Measurements from ENCODE around the gene GBX2. TPM values are rescaled to one million over a fixed set of nuclear protein-coding genes. Genes with fewer than 3 reads are reported as not detected.

Gene GBX2
- total RNA-seq, 1 experiment from 2014 or later, result 25.6 TPM

DNA sequence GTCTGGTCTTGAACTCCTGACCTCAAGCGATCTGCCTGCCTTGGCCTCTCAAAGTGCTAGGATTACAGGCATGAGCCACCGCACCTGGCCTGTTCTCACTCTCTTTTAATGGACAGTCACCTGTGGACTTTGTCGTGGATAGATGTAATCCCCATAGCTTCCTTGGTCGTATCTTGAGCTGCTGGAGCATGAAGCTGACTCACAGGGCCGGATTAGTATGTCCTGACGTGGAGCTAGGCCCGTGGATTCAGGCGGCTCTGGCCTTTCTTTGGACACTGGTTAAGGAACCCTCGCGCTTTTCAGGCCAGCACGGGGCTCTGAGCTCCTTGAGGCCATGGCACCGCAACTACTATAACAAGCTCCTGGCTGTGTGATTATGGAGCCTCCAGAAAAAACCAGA lies 27.5 kb upstream of the GBX2 start (continued):
- TF ChIP-seq, protein P1, sequence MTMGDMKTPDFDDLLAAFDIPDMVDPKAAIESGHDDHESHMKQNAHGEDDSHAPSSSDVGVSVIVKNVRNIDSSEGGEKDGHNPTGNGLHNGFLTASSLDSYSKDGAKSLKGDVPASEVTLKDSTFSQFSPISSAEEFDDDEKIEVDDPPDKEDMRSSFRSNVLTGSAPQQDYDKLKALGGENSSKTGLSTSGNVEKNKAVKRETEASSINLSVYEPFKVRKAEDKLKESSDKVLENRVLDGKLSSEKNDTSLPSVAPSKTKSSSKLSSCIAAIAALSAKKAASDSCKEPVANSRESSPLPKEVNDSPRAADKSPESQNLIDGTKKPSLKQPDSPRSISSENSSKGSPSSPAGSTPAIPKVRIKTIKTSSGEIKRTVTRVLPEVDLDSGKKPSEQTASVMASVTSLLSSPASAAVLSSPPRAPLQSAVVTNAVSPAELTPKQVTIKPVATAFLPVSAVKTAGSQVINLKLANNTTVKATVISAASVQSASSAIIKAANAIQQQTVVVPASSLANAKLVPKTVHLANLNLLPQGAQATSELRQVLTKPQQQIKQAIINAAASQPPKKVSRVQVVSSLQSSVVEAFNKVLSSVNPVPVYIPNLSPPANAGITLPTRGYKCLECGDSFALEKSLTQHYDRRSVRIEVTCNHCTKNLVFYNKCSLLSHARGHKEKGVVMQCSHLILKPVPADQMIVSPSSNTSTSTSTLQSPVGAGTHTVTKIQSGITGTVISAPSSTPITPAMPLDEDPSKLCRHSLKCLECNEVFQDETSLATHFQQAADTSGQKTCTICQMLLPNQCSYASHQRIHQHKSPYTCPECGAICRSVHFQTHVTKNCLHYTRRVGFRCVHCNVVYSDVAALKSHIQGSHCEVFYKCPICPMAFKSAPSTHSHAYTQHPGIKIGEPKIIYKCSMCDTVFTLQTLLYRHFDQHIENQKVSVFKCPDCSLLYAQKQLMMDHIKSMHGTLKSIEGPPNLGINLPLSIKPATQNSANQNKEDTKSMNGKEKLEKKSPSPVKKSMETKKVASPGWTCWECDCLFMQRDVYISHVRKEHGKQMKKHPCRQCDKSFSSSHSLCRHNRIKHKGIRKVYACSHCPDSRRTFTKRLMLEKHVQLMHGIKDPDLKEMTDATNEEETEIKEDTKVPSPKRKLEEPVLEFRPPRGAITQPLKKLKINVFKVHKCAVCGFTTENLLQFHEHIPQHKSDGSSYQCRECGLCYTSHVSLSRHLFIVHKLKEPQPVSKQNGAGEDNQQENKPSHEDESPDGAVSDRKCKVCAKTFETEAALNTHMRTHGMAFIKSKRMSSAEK (CRISPR knock-in tag; IDR thresholded peaks at IDR 0.05; ENCODE audit: borderline replicate concordance), result no peak
- no peak for TF ChIP-seq KAT7 (CRISPR knock-in tag; IDR thresholded peaks at IDR 0.05; ENCODE audit: borderline replicate concordance)
- no peak for TF ChIP-seq MYBL2 (CRISPR knock-in tag; IDR thresholded peaks at IDR 0.05)
- TF ChIP-seq, protein P2, sequence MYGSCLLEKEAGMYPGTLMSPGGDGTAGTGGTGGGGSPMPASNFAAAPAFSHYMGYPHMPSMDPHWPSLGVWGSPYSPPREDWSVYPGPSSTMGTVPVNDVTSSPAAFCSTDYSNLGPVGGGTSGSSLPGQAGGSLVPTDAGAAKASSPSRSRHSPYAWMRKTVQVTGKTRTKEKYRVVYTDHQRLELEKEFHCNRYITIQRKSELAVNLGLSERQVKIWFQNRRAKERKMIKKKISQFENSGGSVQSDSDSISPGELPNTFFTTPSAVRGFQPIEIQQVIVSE (CRISPR knock-in tag; IDR thresholded peaks at IDR 0.05; ENCODE audit: borderline replicate concordance), result no peak

DNA sequence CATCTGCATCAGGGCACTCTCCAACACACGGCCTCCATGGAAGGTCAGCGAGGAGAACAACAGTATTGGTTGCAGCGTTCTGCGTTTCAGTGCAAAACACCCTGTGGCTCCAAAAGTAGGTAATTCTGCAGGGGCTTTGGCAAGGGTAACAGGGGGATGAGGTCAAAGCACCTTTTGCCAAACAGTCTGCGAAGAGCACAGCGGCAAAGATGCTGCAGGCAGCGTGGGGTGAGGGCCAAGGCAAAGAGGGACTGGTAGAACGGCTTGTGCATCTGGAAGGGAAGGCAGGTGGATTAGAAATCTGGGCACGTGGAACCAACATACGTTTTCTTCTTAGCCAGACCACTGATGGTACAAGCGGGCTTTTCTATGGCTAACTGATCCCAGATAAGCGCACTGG lies 26.6 kb upstream of the GBX2 start:
- ChIA-PET CTCF (interaction anchor here (0.6 to 1.1 kb wide), 2 partner anchors 14 to 361 kb away, joined by 3 to 5 read pairs; no protein-coding TSS in a partner anchor), POLR2A (no interaction called here)
- no peak overlapping the region for H3K4me3 Mint-ChIP-seq
- H3K27me3 Mint-ChIP-seq (ENCODE audit: low read depth), result no peaks in the 10 kb centered on the region
- 0 out of 2 replicates have a peak, but pooled peaks cover 3% of the 10 kb centered on the region for H3K9me3 Mint-ChIP-seq
- no peak for ATAC-seq
- no peaks in the 10 kb centered on the region for H3K36me3 Mint-ChIP-seq
- no peak for TF ChIP-seq ZNF671 (CRISPR knock-in tag; IDR thresholded peaks at IDR 0.05)
- TF ChIP-seq NR1H2 (CRISPR knock-in tag; IDR thresholded peaks at IDR 0.05), result no peak
- TF ChIP-seq, protein P3, sequence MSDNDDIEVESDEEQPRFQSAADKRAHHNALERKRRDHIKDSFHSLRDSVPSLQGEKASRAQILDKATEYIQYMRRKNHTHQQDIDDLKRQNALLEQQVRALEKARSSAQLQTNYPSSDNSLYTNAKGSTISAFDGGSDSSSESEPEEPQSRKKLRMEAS (CRISPR knock-in tag; IDR thresholded peaks at IDR 0.05), result no peak
- TF ChIP-seq ZNF317 (CRISPR knock-in tag; IDR thresholded peaks at IDR 0.05; ENCODE audit: borderline replicate concordance, low read depth), result no peak
- TF ChIP-seq, protein P4, sequence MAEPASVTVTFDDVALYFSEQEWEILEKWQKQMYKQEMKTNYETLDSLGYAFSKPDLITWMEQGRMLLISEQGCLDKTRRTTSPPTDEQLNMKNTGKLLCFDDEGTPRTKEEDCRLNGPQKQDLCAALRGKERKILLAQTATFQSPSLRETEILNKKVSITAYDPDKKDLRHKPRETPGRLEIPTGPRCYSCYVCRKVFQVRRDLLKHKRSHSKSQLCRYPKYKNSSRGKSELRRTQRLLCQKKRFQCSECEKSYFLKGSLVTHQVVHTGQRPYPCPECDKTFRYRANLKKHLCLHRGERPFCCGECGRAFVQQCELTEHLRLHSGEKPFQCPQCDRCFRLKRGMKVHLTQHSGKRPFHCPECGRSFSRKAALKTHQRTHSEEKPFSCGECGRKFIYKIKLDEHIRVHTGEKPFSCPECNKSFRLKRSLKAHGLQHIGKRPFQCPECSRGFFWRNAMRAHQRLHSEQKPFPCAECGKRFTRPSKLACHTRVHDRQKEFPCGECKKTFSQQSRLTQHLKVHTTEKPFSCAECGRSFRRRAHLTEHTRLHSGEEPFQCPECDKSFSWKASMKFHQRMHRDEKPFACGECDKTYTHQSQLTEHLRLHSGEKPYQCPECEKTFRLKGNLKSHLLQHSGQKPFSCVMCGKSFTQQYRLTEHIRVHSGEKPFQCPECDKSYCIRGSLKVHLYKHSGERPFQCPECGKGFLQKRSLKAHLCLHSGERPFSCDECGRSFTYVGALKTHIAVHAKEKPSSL (CRISPR knock-in tag; conservative IDR thresholded peaks at IDR 0.05), result no peak
- TF ChIP-seq OVOL2 (CRISPR knock-in tag; IDR thresholded peaks at IDR 0.05; ENCODE audit: borderline replicate concordance), result no peak
- TF ChIP-seq, protein P5, sequence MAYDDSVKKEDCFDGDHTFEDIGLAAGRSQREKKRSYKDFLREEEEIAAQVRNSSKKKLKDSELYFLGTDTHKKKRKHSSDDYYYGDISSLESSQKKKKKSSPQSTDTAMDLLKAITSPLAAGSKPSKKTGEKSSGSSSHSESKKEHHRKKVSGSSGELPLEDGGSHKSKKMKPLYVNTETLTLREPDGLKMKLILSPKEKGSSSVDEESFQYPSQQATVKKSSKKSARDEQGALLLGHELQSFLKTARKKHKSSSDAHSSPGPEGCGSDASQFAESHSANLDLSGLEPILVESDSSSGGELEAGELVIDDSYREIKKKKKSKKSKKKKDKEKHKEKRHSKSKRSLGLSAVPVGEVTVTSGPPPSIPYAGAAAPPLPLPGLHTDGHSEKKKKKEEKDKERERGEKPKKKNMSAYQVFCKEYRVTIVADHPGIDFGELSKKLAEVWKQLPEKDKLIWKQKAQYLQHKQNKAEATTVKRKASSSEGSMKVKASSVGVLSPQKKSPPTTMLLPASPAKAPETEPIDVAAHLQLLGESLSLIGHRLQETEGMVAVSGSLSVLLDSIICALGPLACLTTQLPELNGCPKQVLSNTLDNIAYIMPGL (CRISPR knock-in tag; IDR thresholded peaks at IDR 0.05), result no peak
- TF ChIP-seq, protein P6, sequence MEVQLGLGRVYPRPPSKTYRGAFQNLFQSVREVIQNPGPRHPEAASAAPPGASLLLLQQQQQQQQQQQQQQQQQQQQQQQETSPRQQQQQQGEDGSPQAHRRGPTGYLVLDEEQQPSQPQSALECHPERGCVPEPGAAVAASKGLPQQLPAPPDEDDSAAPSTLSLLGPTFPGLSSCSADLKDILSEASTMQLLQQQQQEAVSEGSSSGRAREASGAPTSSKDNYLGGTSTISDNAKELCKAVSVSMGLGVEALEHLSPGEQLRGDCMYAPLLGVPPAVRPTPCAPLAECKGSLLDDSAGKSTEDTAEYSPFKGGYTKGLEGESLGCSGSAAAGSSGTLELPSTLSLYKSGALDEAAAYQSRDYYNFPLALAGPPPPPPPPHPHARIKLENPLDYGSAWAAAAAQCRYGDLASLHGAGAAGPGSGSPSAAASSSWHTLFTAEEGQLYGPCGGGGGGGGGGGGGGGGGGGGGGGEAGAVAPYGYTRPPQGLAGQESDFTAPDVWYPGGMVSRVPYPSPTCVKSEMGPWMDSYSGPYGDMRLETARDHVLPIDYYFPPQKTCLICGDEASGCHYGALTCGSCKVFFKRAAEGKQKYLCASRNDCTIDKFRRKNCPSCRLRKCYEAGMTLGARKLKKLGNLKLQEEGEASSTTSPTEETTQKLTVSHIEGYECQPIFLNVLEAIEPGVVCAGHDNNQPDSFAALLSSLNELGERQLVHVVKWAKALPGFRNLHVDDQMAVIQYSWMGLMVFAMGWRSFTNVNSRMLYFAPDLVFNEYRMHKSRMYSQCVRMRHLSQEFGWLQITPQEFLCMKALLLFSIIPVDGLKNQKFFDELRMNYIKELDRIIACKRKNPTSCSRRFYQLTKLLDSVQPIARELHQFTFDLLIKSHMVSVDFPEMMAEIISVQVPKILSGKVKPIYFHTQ (CRISPR knock-in tag; IDR thresholded peaks at IDR 0.05), result no peak
- TF ChIP-seq, protein P7, sequence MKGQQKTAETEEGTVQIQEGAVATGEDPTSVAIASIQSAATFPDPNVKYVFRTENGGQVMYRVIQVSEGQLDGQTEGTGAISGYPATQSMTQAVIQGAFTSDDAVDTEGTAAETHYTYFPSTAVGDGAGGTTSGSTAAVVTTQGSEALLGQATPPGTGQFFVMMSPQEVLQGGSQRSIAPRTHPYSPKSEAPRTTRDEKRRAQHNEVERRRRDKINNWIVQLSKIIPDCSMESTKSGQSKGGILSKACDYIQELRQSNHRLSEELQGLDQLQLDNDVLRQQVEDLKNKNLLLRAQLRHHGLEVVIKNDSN (CRISPR knock-in tag; IDR thresholded peaks at IDR 0.05), result no peak
- TF ChIP-seq, protein P8, sequence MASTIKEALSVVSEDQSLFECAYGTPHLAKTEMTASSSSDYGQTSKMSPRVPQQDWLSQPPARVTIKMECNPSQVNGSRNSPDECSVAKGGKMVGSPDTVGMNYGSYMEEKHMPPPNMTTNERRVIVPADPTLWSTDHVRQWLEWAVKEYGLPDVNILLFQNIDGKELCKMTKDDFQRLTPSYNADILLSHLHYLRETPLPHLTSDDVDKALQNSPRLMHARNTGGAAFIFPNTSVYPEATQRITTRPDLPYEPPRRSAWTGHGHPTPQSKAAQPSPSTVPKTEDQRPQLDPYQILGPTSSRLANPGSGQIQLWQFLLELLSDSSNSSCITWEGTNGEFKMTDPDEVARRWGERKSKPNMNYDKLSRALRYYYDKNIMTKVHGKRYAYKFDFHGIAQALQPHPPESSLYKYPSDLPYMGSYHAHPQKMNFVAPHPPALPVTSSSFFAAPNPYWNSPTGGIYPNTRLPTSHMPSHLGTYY (CRISPR knock-in tag; IDR thresholded peaks at IDR 0.05), result no peak
- peaks cover 8% of the 10 kb centered on the region; the same call in 1 of the 2 replicates for H3K4me1 Mint-ChIP-seq
- no peak overlapping the region; the same call in 1 of the 2 replicates for H3K27ac Mint-ChIP-seq
- DNase-seq (ENCODE audit: low spot score), result no peak

All from WTC11 (cell line).